SK-N-MC (cell line): ENCODE data around the gene PLAU.
"Not testable (repeated sequence)": the region's sequence is repeated elsewhere in the genome, so short reads cannot be mapped to it uniquely, and the experiment has no call there.

Source experiments
- DNase-seq: peaks from one replicate; pipeline ENCODE4 v3.0.0-alpha.2; 2011; ENCODE audit warnings: low read depth, low spot score
- H3K27ac ChIP-seq: fragments of 200-600 bp; sonication (generic); 2 replicates; pipeline ENCODE4 v1.5.1; 2016; ENCODE audit warnings: mixed run types
- H3K36me3 ChIP-seq: fragments of 200-600 bp; sonication (generic); 2 replicates; pipeline ENCODE4 v1.6.1; 2017; ENCODE audit warnings: antibody characterized with exemption, low read length, mixed read lengths; ENCODE audit not compliant: insufficient read depth
- H3K4me3 ChIP-seq: fragments of 200-600 bp; sonication (generic); 2 replicates; pipeline ENCODE4 v1.5.1; 2016
- H3K9ac ChIP-seq: fragments of 200-600 bp; sonication (generic); 2 replicates; pipeline ENCODE4 v1.8.0; 2017; ENCODE audit warnings: mixed run types, mixed read lengths; ENCODE audit not compliant: insufficient read length
- H3K9me3 ChIP-seq: fragments of 200-600 bp; sonication (generic); 2 replicates; pipeline ENCODE4 v1.6.1; 2017; ENCODE audit warnings: low read depth, mild to moderate bottlenecking, antibody characterized with exemption, low read length, moderate library complexity, mixed read lengths
- EZH2 ChIP-seq: fragments of 200-600 bp; sonication (generic); IDR thresholded peaks from one replicate; pipeline ENCODE4 v1.6.1; 2017; ENCODE audit warnings: antibody characterized with exemption
- FOXP2 ChIP-seq: optimal IDR thresholded peaks from 2 replicates; pipeline ENCODE3; 2011; ENCODE audit warnings: mild to moderate bottlenecking, moderate library complexity; ENCODE audit not compliant: insufficient read depth; ENCODE audit errors: extremely low read length, control extremely low read depth
- POLR2AphosphoS5 ChIP-seq: IDR thresholded peaks from 2 replicates; pipeline ENCODE4 v1.6.1; 2012; ENCODE audit warnings: mild to moderate bottlenecking, low read depth, low read length, borderline replicate concordance

Gene PLAU

DNA sequence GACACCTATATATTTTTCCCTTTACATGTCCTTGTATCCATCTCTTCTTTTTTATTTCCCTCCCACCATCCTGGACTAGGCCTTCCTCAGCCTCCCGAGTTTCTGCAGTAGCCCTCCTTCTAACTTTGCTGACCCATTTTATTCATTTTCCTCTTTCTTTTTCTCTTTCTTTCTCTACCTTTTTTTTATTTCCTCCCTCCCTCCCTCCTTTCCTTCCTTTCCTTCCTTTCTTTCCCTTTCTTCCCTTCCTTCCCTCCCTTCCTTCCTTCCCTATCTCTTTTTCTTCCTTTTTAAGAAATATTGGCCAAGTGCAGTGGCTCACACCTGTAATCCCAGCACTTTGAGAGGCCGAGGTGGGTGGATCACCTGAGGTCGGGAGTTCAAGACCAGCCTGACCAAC lies 26.9 kb upstream of the PLAU start:
- H3K4me3 ChIP-seq = no peak overlapping the region
- H3K36me3 ChIP-seq = no peaks in the 10 kb centered on the region
- DNase-seq = no peak
- H3K27ac ChIP-seq = no peak overlapping the region
- H3K9me3 ChIP-seq = no peaks in the 10 kb centered on the region
- no peak for TF ChIP-seq POLR2AphosphoS5
- no peak for TF ChIP-seq EZH2
- no peak for TF ChIP-seq FOXP2
- no peak overlapping the region for H3K9ac ChIP-seq

DNA sequence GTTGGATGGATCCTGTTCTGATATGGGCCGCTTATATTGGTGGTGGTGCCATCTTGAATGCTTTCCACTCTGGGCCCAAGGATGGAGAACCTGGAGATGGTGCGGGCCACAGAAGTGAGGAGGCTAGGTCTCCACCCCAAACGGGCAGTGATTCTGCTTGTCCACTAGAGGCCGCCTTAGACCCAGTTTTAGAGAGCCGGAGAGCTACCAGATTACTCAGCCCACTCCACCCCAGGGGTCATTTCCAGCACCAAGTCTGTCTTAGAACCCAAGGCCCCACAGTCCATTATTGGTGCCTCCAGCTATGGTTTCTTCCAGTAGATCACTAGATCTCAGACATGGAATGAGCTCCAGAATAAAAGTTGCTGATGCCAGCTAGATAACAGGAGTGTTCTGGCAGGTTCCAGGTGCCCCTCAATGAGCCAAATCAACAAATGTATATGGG lies 24.8 kb upstream of the PLAU start:
- Histone ChIP-seq H3K4me3 (no peak overlapping the region), H3K9me3 (no peaks in the 10 kb centered on the region), H3K27ac (no peak overlapping the region), H3K9ac (no peak overlapping the region), H3K36me3 (no peaks in the 10 kb centered on the region)
- no peak for TF ChIP-seq EZH2
- no peak for TF ChIP-seq FOXP2
- no peak for TF ChIP-seq POLR2AphosphoS5
- DNase-seq = no peak

DNA sequence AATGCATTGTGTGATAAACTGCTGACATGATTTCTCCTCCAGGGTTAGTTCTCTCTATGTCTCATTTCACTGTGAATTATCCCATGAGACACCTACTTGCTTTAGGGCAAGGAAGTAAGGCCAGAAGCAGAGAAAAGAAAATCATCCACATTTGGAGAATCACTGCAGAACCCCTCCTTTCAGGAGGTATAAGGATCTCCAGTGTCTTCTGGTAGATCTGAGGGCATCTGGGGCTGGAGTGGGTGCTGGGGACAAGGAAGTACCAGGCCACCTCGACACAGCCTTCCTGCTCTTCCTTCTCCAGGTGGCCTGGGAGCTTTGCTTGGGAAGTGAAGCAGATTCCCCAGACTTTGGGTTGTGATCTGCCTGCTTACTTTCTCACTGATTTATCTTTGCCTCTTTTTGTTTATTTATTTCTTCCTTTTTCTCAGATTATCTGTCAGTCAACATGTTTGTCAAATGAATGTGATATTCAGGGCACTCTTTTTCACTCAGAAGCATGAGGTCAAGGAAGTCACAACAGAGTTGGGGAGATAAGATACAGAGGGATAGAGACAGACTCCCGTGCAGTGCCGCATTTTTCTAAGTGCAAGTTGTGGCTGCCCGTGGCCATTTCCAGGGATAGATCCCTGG lies 24.2 kb upstream of the PLAU start:
- no peaks in the 10 kb centered on the region for H3K9me3 ChIP-seq
- no peak overlapping the region for H3K9ac ChIP-seq
- H3K4me3 ChIP-seq = no peak overlapping the region
- no peaks in the 10 kb centered on the region for H3K36me3 ChIP-seq
- no peak overlapping the region for H3K27ac ChIP-seq
- TF ChIP-seq POLR2AphosphoS5 = no peak
- TF ChIP-seq EZH2 = no peak
- TF ChIP-seq FOXP2 = no peak
- no peak for DNase-seq

GRCh38 chr10:73887294-73888039 lies 23.5 kb upstream of the PLAU start:
- DNase-seq = no peak
- Histone ChIP-seq H3K27ac (no peak overlapping the region), H3K9me3 (no peaks in the 10 kb centered on the region), H3K36me3 (no peaks in the 10 kb centered on the region), H3K9ac (no peak overlapping the region), H3K4me3 (no peak overlapping the region; the same call in 1 of the 2 replicates)
- TF ChIP-seq POLR2AphosphoS5 = no peak
- TF ChIP-seq EZH2 = no peak
- TF ChIP-seq FOXP2 = no peak

GRCh38 chr10:73888514-73888913 lies 22.4 kb upstream of the PLAU start:
- Histone ChIP-seq H3K9ac (no peak overlapping the region), H3K27ac (no peak overlapping the region), H3K4me3 (no peak overlapping the region), H3K9me3 (no peaks in the 10 kb centered on the region), H3K36me3 (no peaks in the 10 kb centered on the region)
- TF ChIP-seq FOXP2 (no peak), EZH2 (no peak), POLR2AphosphoS5 (no peak)
- DNase-seq = no peak

DNA sequence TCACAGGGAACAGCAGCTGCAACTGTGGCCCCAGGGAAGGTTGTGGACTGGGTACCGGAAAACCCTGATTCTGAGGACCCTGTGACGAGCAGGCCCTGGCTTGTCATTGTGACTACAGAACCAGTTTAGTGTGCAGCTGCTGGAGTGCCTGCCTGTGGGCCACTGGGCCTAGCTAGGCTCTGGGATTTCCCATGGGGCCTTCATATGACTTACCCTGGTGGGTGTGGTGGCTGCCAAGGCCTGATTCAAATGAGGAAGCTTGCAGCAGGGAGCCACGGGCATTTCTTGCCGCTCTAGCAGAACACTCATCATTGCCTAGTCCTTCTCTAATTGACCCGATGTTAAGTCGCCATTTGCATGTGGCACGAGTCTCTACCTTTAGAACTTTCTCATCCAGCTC lies 21.9 kb upstream of the PLAU start:
- H3K36me3 ChIP-seq = no peaks in the 10 kb centered on the region
- DNase-seq = no peak
- no peak overlapping the region for H3K4me3 ChIP-seq
- H3K9me3 ChIP-seq = no peaks in the 10 kb centered on the region
- TF ChIP-seq FOXP2 = no peak
- no peak for TF ChIP-seq EZH2
- TF ChIP-seq POLR2AphosphoS5 = no peak
- H3K27ac ChIP-seq = no peak overlapping the region
- H3K9ac ChIP-seq = no peak overlapping the region

DNA sequence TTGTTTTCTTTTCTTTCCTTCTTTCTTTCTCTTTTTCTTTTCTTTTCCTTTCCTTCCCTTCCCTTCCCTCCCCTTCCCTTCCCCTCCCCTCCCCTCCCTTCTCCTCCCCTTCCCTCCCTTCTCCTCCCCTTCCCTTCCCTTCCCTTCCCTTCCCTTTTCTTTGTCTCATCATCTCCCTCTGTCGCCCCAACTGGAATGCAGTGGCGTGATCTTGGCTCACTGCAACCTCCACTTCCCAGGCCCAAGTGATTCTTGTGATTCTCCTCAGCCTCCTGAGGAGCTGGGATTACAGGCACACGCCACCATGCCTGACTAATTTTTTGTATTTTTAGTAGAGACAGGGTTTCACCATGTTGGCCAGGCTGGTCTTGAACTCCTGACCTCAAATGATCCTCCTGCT lies 21.5 kb upstream of the PLAU start:
- DNase-seq, H3K27ac ChIP-seq, H3K9ac ChIP-seq: not testable (repeated sequence)

GRCh38 chr10:73890261-73890660 lies 20.7 kb upstream of the PLAU start:
- TF ChIP-seq EZH2 (no peak), FOXP2 (no peak), POLR2AphosphoS5 (no peak)
- Histone ChIP-seq H3K4me3 (no peak overlapping the region), H3K36me3 (no peaks in the 10 kb centered on the region), H3K27ac (no peak overlapping the region), H3K9ac (no peak overlapping the region), H3K9me3 (no peaks in the 10 kb centered on the region)
- no peak for DNase-seq

More for the DNA sequence above, 21.5 kb upstream of the PLAU start:
- H3K9me3 ChIP-seq, H3K4me3 ChIP-seq, H3K36me3 ChIP-seq: not testable (repeated sequence)

GRCh38 chr10:73890830-73891229 lies 20.1 kb upstream of the PLAU start:
- not testable (repeated sequence) for H3K9me3 ChIP-seq, H3K9ac ChIP-seq, DNase-seq, H3K36me3 ChIP-seq, H3K27ac ChIP-seq, H3K4me3 ChIP-seq
